NCI-H1105 (cell line): ENCODE results near the gene OR56B1.
"Not testable (repeated sequence)": the region's sequence is repeated elsewhere in the genome, so short reads cannot be mapped to it uniquely, and the experiment has no call there.

ENCODE experiments used
- DNase-seq: peaks from one replicate; lab custom pipeline; 2025; lab: John Stamatoyannopoulos, UW

OR56B1 gene, protein sequence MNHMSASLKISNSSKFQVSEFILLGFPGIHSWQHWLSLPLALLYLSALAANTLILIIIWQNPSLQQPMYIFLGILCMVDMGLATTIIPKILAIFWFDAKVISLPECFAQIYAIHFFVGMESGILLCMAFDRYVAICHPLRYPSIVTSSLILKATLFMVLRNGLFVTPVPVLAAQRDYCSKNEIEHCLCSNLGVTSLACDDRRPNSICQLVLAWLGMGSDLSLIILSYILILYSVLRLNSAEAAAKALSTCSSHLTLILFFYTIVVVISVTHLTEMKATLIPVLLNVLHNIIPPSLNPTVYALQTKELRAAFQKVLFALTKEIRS

DNA sequence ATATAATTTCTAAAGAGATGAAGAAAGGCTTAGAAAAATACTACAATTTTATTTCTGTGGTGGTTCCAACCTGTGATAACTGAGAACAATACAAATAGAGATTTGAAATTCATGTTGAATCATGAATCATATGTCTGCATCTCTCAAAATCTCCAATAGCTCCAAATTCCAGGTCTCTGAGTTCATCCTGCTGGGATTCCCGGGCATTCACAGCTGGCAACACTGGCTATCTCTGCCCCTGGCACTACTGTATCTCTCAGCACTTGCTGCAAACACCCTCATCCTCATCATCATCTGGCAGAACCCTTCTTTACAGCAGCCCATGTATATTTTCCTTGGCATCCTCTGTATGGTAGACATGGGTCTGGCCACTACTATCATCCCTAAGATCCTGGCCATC lies at the start of gene OR56B1:
TSS of gene OR56B1 (plus strand) at position 53 of the 400 bp plus-strand sequence. CDS start at position 122, 69 bp downstream.
- DNase-seq = no peak

DNA sequence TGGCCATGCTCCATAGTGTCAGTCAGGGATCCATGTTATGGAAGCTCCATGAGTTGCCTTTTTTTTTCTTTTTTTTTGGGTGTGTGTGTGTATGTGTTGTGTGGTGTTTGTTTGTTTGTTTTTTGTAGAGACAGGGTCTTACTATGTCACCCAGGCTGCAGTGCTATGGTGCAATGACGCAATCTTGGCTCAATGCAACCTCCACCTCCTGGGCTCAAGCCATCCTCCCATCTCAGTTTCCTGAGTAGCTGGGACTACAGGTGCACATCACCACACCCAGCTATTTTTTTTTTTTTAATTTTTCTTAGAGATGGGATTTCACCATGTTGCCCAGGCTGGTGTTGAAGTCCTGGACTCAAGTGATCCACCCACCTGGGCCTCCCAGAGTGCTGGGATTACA lies 47.8 kb upstream of the OR56B1 start:
- DNase-seq = no peak

DNA sequence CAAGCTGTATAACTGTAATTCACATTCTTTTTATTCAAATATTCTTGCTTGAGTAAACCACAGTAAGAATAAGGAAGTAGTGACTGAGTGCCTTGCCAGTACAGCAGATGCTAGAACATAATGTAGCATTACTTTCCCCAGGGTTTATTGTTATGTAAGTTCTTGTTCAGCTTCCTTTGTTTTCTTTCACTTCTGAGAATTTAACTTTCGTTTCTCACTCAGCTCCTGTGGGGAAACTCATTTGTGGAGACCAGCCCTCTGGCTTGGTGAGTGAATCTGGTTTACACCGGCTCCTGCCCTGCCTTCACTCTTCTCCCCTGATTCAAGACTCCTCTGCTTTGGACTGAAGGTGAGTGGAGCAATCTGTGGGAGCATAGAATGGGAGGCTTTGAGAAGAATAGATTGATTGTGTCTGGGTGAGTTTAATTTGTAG lies 46.7 kb upstream of the OR56B1 start, which contains the start of gene TRIM22:
TSS of gene TRIM22 (plus strand) at position 240 of the 433 bp plus-strand sequence. CDS start 6,443 bp downstream, outside the sequence.
- no peak for DNase-seq

DNA sequence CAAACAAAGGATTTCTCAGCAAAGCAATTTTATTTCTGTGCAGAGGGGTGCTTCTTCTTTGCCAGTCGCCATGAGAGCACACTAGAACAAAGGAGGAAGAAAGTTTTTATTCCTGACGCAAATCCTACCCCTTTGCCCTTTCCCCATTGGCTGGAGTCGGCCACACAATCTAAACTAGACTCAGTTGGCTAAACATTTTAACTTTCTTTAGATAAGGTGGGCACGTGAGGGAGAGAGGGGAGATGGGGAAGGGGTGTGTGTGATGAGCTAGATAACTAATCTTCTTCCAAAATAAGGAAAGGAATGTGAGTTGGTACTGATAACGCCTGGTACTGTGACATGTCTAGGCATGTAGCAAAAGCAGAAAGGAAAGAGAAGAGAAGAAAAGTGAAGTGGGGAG lies 46.0 kb upstream of the OR56B1 start:
- no peak for DNase-seq

DNA sequence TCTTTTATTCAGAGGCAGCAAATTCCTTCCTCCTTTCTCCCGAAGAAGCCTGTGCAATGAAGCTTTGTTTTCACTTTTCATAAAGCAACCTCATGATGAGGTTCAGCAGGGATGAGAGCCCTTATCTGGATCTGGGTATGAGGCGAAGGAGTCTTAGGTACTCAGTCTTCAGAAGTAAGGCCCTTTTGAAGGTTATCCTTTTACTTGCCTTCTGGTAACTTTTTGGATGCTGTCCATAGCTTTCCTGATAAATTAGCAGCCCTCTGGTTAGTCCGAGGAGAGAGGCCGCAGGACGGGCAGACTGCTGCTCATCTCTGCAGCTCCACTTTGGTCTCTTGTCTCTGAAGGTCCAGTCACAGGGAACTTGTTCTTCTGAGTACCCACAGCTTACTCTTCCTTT lies 45.5 kb upstream of the OR56B1 start:
- no peak for DNase-seq

DNA sequence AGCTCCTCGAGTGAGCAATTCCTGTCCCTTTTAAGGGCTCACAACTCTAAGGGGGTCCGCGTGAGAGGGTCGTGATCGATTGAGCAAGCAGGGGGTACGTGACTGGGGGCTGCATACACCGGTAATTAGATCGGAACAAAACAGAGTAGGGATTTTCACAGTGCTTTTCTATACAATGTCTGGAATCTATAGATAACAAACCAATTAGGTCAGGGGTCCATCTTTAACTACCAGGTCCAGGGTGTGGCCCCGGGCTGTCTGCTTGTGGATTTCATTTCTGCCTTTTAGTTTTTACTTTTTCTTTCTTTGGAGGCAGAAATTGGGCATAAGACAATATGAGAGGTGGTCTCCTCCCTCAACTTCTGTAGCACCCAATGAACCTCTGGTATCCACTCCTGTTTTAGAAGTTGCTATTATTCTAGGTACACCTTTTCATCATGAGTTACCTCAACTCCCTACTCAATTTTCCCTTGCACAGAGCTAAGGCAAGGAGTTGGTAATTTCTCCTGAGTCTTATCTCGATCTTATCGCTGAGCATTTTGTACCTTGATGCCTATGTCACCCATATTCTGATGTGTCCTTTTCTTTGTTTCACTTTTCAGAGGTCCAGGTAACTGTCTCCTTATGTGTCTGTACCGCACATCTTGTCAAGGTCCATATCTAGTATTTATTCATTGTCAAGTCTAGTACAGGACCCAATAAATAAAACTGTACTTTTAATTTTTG lies 44.8 kb upstream of the OR56B1 start:
- DNase-seq = not testable (repeated sequence)

DNA sequence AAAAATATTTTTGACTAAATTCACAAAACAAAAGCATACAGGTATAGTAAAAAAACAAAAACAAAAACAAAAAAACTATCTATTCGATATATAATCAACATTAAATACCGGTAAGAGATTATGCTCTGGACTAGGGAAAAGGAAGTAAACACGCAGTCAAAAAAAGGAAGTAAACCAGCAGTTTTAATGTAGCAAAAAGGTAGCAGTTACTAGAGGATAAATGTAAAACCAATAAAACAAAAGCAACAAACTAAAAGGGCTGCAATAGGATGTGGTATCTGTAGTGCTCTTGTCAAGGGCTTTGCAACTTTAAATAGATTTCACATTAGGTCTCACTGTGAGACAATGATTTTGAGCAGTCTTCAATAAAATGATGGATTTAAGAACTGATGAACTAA lies 44.3 kb upstream of the OR56B1 start:
- DNase-seq = no peak

DNA sequence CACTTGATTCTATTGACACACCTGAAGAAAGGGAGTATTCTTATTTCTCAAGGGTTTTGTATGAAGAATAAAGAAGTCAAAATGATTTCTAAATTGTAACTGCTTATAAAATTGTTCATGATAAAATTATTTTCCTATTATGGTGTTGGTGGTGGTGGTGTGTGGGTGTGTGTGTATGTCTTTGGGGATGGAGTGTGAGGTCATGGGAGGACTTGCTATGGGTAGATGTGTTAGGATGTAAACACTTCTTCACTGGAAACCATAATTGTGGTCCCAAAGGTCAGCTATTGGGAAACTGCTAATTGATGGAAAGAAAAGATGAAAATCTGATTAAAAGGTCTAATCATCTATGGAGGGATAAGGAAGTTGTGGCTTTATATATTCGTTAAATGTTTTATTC lies 41.6 kb upstream of the OR56B1 start:
- no peak for DNase-seq

DNA sequence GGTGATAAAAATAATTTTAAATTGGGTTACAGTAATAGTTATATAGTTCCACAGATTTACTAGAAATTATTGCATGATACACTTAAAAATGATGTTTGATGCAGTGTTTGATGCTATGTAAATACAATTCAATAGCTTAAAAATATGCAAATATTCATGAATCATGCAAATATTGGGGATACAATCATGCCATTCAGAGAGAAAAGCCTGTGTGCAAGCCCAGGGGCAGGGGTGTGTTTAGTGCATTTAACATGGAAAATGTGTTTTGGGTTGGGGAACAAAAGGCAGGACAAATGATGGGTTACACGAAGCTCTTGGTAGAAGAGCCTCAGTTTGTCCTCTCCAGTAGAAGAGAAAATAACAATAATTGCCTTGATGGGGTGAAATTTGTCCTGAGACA lies 40.7 kb upstream of the OR56B1 start:
- DNase-seq = no peak

DNA sequence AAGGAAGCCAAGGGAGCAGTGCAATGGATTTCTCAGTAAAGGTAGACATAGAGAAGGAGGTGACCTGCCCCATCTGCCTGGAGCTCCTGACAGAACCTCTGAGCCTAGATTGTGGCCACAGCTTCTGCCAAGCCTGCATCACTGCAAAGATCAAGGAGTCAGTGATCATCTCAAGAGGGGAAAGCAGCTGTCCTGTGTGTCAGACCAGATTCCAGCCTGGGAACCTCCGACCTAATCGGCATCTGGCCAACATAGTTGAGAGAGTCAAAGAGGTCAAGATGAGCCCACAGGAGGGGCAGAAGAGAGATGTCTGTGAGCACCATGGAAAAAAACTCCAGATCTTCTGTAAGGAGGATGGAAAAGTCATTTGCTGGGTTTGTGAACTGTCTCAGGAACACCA lies 40.0 kb upstream of the OR56B1 start:
- DNase-seq = no peak

DNA sequence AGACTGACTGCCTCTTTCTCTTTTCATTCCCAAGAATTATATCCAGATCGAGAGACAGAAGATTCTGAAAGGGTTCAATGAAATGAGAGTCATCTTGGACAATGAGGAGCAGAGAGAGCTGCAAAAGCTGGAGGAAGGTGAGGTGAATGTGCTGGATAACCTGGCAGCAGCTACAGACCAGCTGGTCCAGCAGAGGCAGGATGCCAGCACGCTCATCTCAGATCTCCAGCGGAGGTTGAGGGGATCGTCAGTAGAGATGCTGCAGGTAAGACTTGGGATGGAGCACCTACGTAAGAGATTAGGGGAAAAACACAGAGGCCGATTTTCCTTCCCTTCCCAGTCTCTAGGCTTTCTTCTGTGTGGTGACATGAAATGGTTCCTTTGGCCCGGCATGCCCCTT lies 38.0 kb upstream of the OR56B1 start:
- no peak for DNase-seq

DNA sequence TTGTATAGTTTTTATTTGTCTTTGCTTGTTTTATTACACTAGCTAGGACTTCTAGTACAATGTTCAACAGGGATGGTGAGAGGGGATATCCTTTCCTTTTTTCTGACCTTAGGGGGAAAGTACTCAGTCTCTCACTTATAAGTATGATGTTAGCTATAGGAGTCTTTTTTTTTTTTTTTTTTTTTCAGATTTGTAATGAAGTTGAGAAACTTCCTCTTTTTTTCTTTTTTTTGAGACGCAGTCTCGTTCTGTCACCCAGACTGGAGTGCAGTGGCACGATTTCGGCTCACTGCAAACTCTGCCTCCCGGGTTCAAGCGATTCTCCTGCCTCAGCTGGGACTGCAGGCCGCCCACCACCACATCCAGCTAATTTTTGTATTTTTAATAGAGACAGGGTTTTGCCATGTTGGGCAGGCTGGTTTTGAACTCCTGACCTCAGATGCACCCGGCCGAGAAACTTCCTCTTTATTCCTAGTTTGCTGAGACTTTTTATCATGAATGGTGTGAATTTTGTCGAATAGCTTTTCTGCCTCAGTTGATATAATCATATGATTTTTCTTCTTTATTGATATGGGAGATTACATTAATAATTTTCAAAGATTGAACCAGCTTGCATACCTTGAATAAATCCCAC lies 35.7 kb upstream of the OR56B1 start:
- DNase-seq = no peak

DNA sequence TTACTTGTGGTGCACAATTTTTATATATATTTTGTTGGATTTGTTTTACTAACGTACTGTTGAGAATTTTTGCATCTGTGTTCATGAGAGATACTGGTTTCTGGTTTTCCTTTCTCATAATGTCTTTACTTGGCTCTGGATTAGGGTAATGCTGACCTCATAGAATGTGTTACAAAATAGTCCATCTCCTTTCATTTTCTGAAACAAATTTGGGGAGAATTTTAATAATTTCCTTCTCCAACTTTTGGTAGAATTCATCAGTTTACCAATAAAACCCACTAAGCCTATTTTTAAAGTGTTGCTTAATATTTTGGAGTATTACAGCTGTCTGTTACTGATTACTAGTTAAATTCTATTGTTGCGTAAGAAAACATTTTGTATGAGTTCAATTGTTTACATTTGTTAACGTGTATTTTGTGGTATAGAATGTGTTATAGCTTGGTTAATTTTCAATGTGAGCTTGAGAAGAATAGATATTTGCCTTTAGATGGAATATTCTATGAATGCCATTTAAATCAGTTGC lies 35.1 kb upstream of the OR56B1 start:
- no peak for DNase-seq

DNA sequence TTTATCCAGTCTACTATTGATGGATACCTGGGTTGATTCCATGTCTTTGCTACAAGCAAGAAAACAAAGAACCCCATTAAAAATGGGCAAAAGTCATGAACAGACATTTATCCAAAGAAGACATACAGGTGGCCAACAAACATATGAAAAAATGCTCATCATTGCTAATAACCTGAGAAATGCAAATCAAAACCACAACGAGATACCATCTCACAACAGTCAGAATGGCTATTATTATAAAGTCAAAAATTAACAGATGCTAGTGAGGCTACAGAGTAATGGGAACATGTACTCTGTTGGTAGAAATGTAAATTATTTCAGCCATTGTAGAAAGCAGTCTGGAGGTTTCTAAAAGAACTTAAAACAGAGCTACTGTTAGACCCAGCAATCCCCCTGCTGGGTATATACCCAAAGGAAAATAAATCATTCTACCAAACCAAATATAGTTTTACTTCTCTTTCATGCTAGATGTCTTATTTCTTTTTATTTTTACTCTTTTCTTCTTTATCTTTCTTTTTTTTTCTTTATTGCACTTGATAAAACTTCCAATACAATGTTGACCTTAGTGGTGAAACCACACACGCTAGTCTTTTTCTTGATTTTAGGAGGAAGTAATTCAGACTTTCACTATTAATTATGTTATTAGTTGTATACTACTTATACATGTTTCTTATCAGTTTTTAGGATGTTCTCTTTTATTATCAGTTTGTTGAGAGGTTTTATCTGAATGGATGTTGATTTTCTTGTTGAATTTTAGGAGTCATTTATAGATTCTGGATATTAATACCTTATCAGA lies 32.3 kb upstream of the OR56B1 start:
- no peak for DNase-seq

DNA sequence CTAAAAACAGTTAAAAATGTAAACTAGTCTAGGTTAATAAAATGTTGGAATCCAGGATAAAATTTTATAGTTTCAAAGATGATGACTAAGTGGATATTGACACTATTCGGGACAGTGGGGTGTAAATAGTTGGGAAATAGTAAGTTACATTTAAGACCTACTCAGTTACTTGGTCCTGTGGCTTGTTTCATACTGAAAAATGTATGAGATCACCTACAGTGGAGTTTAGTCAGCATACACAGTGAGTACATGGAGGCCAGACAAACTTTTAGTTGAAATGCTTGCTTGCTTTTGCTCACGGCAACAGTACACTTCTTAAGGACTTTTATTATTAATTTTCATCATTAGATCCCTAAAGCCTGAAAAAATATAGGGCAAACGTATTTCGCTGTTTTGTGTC lies 30.6 kb upstream of the OR56B1 start:
- no peak for DNase-seq

DNA sequence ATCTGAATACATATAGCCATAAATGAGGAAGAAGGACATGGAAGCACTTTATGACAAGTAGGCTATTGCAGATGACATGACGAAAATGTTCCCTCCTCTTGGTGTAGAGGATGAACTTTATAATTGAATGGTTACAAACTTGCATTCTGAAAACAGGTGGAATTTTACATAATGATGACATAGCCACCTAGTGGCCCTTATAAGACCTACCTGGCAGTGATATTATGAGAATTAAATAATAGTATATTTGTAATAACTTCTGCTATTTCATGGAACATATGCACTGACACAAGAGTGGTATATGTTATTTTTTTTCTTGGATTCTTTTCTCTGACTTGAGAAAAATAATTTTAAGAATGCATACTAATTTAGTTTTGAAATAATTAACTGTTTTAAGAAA lies 23.7 kb upstream of the OR56B1 start:
- DNase-seq = no peak

DNA sequence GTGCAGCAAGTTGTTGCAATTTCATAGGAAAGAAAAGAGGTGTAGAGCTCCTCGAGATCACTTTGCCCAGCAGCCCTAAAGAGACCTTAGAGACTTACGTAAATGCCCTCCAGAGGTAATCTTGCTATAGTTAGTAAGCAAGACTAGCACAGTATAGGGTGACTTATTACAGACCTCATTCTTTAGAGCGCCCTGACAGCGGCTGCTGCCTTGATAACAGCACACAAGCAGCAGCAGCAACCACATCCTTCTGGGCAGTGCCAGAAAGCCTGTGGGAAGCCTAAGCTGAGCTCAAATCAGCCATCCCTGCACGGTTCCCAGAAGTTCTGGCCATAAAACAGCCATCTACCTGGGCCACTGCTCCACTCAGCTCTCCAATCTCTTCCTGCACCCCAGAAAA lies 22.6 kb upstream of the OR56B1 start:
- no peak for DNase-seq

DNA sequence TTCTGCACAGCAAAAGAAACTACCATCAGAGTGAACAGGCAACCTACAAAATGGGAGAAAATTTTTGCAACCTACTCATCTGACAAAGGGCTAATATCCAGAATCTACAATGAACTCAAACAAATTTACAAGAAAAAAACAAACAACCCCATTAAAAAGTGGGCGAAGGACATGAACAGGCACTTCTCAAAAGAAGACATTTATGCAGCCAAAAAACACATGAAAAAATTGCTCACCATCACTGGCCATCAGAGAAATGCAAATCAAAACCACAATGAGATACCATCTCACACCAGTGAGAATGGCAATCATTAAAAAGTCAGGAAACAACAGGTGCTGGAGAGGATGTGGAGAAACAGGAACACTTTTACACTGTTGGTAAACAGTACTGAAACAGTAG lies 19.7 kb upstream of the OR56B1 start:
- not testable (repeated sequence) for DNase-seq

DNA sequence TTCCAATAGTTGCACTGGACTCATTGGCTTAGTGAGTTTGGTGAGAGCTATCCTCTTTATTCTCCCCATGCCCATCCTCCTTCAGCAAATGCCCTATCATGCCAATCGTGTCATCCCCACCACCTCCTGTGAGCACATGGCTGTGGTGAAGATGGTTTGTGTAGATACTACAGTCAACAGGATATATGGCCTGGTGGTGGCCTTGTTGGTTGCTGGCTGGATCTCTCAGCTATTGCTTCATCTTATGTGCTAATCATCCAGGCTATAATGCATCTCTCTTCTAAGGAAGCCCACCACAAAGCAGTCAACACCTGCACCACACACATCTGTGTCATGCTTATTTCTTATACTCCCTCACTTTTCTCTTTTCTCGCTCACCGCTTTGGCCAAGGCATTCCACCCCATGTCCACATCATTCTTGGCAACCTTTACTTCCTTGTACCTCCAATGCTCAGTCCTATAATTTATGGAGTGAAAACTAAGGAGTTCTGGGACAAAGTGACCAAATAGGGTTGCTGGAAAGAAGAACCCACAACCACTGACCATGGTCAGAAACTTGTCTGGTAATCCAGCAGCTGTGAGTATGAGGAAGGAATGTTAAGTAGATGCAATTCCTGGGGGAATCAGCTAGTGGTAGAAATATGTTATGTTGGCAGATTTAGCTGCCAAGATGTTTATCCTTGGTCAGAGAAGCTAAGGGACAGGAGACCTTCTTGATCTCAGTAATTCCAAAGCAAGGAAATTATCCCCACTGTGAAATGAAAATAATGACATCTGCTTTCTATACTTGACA lies 16.3 kb upstream of the OR56B1 start:
- DNase-seq = no peak

DNA sequence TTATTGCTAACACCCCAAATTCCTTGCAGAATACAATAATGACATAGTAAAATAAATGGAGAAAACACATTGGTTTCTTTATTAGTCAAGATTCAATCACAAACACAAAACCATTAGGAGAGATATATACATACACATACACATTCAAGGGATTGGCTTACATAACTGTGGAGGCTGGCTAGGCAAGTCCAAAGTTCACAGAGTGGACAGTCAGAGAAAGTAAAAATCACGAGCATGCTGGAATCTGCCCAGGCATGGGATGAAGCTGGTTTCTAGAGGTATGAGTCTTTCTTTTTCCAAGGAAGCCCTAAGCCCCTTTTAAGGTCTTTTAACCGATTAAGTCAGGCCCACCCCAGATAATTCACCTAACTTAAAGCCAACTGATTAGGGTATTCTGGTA lies 13.6 kb upstream of the OR56B1 start:
- DNase-seq = no peak

DNA sequence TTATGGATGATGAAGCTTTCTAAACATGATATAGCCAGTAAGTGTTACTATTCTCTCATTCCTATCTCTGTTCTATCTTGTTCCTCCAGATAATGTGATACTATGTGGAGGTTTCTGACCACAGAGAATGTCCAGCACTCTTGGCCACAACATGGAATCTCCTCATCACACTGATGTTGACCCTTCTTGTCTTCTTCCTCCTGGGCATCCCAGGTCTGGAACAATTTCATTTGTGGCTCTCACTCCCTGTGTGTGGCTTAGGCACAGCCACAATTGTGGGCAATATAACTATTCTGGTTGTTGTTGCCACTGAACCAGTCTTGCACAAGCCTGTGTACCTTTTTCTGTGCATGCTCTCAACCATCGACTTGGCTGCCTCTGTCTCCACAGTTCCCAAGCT lies 9.9 kb upstream of the OR56B1 start:
- DNase-seq = no peak
